HG03558 (cell line): Measurements from ENCODE around the gene FADS1.

Experiments
- ATAC-seq: cut with Tn5 transposase; IDR thresholded peaks from one replicate; pipeline ENCODE4 v1.9.1; 2021; ENCODE audit warnings: moderate number of reproducible peaks; ENCODE audit not compliant: unreplicated experiment; ENCODE audit errors: extremely low read depth

FADS1 gene

GRCh38 chr11:61847914-61848581, 31.2 kb upstream of the FADS1 start:
- no peak for ATAC-seq

- no peak for ATAC-seq
Measured at GRCh38 chr11:61846362-61847020, 29.7 kb upstream of the FADS1 start.

GRCh38 chr11:61844909-61845565, 28.2 kb upstream of the FADS1 start:
- no peak for ATAC-seq

GRCh38 chr11:61842528-61842820, 25.7 kb upstream of the FADS1 start:
- no peak for ATAC-seq

GRCh38 chr11:61841636-61842527, 25.1 kb upstream of the FADS1 start:
- no peak for ATAC-seq

GRCh38 chr11:61840371-61840770, 23.6 kb upstream of the FADS1 start:
- no peak for ATAC-seq

GRCh38 chr11:61839742-61840141, 22.9 kb upstream of the FADS1 start:
- ATAC-seq = no peak

GRCh38 chr11:61838921-61839320, 22.1 kb upstream of the FADS1 start:
- no peak for ATAC-seq

- no peak for ATAC-seq
Measured at GRCh38 chr11:61838501-61838900, 21.7 kb upstream of the FADS1 start.

- no peak for ATAC-seq
Measured at GRCh38 chr11:61837411-61838005, 20.7 kb upstream of the FADS1 start.

- ATAC-seq = no peak
Measured at GRCh38 chr11:61836193-61836592, 19.4 kb upstream of the FADS1 start.

GRCh38 chr11:61834278-61835048, 17.7 kb upstream of the FADS1 start:
- ATAC-seq = peak; percentile 88

- no peak for ATAC-seq
Measured at GRCh38 chr11:61833926-61834277, 17.1 kb upstream of the FADS1 start.

GRCh38 chr11:61833471-61833870, 16.7 kb upstream of the FADS1 start:
- ATAC-seq = no peak

GRCh38 chr11:61832754-61833153, 16.0 kb upstream of the FADS1 start:
- no peak for ATAC-seq

- no peak for ATAC-seq
Measured at GRCh38 chr11:61832207-61832606, 15.4 kb upstream of the FADS1 start.

- ATAC-seq = no peak
Measured at GRCh38 chr11:61830237-61831105, 13.7 kb upstream of the FADS1 start.

GRCh38 chr11:61829806-61830205, 13.0 kb upstream of the FADS1 start:
- no peak for ATAC-seq
